Measurements from ENCODE around the gene IFFO2. TPM values are rescaled to one million over a fixed set of nuclear protein-coding genes. Genes with fewer than 3 reads are reported as not detected.

Gene IFFO2
- total RNA-seq, 1 donor from 2014 or later: 6.8 TPM

DNA sequence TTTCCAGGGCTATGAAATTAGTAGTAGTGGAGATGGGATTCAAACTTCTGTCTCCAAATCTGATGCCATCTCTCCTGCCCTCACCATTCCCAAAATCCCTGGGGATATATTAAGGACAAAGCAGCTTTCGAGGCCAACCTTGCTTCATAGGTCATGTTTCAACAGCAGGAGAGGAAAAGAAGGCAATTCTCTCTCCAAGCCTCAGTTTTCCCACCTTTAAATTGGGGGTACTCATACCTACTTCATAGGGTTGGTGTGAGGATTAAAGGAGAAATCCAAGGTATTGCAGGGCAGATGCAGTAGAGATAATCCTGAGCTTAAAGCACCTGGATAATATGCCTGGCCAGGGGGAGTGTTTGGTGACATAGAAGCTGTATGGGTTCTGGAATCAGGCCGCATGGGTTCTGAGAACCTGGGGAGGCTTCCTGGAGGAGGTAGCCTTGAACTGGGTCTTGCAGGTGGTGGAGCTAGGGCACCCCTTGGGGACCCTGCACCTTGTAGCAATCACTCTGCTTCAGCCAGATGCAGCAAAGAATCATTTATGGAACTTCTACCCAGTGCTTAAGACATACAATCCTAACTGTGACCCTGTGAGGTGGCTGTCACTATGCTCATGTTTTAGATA, 10.7 kb upstream of the IFFO2 start:
- no peaks in the 10 kb centered on the region for H3K36me3 Mint-ChIP-seq (ENCODE audit: unreplicated experiment)
- TF ChIP-seq, protein P1, sequence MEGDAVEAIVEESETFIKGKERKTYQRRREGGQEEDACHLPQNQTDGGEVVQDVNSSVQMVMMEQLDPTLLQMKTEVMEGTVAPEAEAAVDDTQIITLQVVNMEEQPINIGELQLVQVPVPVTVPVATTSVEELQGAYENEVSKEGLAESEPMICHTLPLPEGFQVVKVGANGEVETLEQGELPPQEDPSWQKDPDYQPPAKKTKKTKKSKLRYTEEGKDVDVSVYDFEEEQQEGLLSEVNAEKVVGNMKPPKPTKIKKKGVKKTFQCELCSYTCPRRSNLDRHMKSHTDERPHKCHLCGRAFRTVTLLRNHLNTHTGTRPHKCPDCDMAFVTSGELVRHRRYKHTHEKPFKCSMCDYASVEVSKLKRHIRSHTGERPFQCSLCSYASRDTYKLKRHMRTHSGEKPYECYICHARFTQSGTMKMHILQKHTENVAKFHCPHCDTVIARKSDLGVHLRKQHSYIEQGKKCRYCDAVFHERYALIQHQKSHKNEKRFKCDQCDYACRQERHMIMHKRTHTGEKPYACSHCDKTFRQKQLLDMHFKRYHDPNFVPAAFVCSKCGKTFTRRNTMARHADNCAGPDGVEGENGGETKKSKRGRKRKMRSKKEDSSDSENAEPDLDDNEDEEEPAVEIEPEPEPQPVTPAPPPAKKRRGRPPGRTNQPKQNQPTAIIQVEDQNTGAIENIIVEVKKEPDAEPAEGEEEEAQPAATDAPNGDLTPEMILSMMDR (IDR thresholded peaks at IDR 0.05): no peak
- H3K27me3 Mint-ChIP-seq (ENCODE audit: unreplicated experiment): no peaks in the 10 kb centered on the region
- H3K9me3 Mint-ChIP-seq (ENCODE audit: unreplicated experiment): no peaks in the 10 kb centered on the region
- DNase-seq (ENCODE audit: extremely low spot score, unreplicated experiment): no peak
- no peak overlapping the region for H3K4me3 Mint-ChIP-seq (ENCODE audit: unreplicated experiment)
- H3K4me1 Mint-ChIP-seq (ENCODE audit: unreplicated experiment): peaks cover 10% of the 10 kb centered on the region
- H3K27ac Mint-ChIP-seq (ENCODE audit: unreplicated experiment): no peak overlapping the region

DNA sequence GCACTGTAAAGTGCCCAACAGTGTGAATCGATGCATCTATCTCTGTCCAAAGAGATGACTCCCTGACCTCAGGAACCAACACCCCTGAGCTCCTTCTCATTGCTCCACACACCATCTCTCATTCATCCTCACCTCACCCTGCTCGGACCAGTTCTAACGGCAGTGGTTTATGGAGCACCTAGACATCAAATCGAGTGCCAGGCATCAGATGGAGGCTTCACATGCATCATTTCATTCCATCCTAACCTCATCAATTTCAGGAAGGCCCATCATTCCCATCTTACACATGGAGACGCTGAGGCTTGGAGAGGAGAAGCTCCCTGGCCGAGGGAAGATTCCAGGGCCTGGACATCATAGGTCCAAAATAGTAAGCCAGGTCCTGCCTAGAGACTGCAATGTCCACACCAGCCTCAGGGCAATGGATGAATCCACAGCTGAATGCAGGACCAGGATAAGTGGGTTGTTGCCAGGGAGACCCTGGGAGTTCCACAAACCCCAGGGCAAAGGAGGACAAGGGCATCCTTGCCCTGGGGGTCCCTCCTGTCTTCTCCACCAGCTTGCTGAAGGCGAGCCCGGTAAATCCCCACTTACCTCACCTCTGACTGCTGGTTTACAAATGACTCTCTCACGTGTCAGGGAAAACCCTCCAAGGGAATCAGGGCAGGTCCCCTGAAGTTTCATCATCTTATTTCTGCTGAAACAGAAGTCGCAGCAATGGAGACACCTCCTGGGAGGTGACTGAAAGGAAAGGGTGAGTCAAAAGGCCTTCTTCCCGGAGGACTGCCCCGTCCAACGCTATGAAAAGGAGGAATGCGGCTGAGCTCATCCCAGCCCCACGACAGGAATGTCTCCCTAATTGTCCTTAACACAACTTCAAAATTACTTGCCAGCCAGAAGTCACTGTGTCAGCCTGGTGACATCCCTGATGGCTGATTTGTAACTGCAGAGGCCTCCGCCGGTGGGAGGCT, 9.0 kb upstream of the IFFO2 start:
- no peaks in the 10 kb centered on the region for H3K36me3 Mint-ChIP-seq (ENCODE audit: unreplicated experiment)
- no peak overlapping the region for H3K27ac Mint-ChIP-seq (ENCODE audit: unreplicated experiment)
- no peaks in the 10 kb centered on the region for H3K9me3 Mint-ChIP-seq (ENCODE audit: unreplicated experiment)
- no peak for DNase-seq (ENCODE audit: extremely low spot score, unreplicated experiment)
- TF ChIP-seq, protein P1 (IDR thresholded peaks at IDR 0.05): no peak
- peaks cover 1% of the 10 kb centered on the region for H3K27me3 Mint-ChIP-seq (ENCODE audit: unreplicated experiment)
- no peak overlapping the region for H3K4me3 Mint-ChIP-seq (ENCODE audit: unreplicated experiment)
- peaks cover 9% of the 10 kb centered on the region for H3K4me1 Mint-ChIP-seq (ENCODE audit: unreplicated experiment)

DNA sequence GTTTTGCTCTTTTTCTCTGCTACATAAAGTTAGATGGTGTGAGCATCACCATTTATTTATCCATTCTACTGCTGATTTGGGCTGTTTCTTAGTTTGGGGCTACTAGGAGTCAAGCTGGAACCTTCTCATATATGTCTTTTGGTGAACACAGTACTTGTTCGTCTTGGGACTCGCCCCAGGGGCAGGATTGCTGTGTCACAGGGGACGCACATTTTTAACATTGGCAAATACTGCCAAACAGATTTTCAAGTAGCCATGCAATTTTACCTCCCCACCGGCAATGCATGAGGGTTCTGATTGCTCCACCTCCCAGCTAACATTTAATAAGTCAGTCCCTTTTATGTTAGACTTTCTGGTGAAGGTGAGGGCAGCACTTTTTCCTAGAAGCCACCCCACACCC, 7.5 kb upstream of the IFFO2 start:
- Mint-ChIP-seq H3K9me3 (ENCODE audit: unreplicated experiment) (no peaks in the 10 kb centered on the region), H3K27ac (ENCODE audit: unreplicated experiment) (no peak overlapping the region), H3K4me3 (ENCODE audit: unreplicated experiment) (no peak overlapping the region)

DNA sequence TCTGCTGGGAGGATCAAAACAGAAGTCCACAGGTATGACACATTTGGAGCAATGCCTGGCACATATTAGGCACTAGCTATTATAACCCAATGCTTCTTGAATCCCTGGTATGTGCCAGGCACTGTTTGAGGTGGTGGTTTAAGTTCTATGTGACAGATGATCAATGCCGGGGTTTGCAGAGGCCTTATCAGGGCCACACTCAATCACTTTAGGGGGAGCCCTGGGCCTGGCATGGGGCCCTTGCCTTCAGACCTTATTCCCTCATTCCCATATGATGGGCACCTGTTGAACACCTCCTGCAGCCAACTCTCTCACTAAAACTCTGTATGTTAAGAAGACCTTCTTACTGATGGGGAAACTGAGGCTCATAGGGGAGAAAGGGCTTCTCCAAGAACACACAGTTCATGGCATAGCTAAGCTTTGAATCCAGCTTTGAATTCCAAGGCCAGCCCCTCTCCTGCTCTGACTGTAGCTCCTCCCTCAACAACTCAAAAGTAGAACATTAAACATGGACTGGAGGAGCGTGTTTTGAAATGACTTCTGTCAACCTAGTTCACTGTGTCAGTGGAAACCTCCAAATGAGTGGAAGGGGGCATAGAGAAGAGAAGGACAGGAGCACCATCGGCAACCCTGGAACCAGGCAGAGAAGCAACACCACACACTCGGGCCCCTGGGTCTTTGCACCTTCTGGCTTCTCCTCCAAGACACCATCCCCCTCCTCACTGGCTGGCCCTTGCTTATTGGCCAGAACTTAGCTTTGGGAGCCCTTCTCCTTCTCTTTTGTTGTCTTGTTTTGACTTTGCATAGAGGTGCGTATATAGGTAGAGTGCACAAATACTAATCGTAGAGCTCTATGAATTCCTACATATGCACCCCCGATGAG, 6.6 kb upstream of the IFFO2 start:
- DNase-seq (ENCODE audit: extremely low spot score, unreplicated experiment): no peak
- Mint-ChIP-seq H3K9me3 (ENCODE audit: unreplicated experiment) (no peaks in the 10 kb centered on the region), H3K4me1 (ENCODE audit: unreplicated experiment) (peaks cover 9% of the 10 kb centered on the region), H3K4me3 (ENCODE audit: unreplicated experiment) (no peak overlapping the region), H3K27me3 (ENCODE audit: unreplicated experiment) (peaks cover 6% of the 10 kb centered on the region), H3K27ac (ENCODE audit: unreplicated experiment) (no peak overlapping the region), H3K36me3 (ENCODE audit: unreplicated experiment) (no peaks in the 10 kb centered on the region)
- TF ChIP-seq, protein P1 (IDR thresholded peaks at IDR 0.05): no peak

More for the DNA sequence above, 7.5 kb upstream of the IFFO2 start:
- Mint-ChIP-seq H3K4me1 (ENCODE audit: unreplicated experiment) (peaks cover 9% of the 10 kb centered on the region), H3K36me3 (ENCODE audit: unreplicated experiment) (no peaks in the 10 kb centered on the region), H3K27me3 (ENCODE audit: unreplicated experiment) (peaks cover 6% of the 10 kb centered on the region)
- no peak for DNase-seq (ENCODE audit: extremely low spot score, unreplicated experiment)
- TF ChIP-seq, protein P1 (IDR thresholded peaks at IDR 0.05): no peak
